Epithelial cell of proximal tubule (primary cell): Measurements from ENCODE around the gene GJA10. TPM values are rescaled to one million over a fixed set of nuclear protein-coding genes. Genes with fewer than 3 reads are reported as not detected.

Experiments used
- DNase-seq: peaks from one replicate; pipeline ENCODE4 v3.0.0-alpha.2; 2011; ENCODE audit warnings: low read depth
- H3K4me3 ChIP-seq: 2 replicates; pipeline ENCODE4 v1.5.1; 2011; ENCODE audit warnings: low read depth, mild to moderate bottlenecking, low read length
- CTCF ChIP-seq: conservative IDR thresholded peaks from 2 replicates; pipeline ENCODE4 v1.5.1; 2012; ENCODE audit warnings: low read depth, mild to moderate bottlenecking, low read length
- total RNA-seq: library from RNA; depleted of rRNA; stranded (reverse); fragments of >200 nt; gene quantifications from 2 replicates; pipeline ENCODE4 v1.2.3, GENCODE V29; 2015

GJA10 gene
- total RNA-seq, 1 donor from 2014 or later = not detected

GRCh38 chr6:89938014-89938413 lies 43.7 kb downstream of the GJA10 start:
- no peak for DNase-seq
- no peak overlapping the region for H3K4me3 ChIP-seq
- no peak for TF ChIP-seq CTCF

- no peak for TF ChIP-seq CTCF
- DNase-seq = no peak
Measured at GRCh38 chr6:89939144-89939543, 44.9 kb downstream of the GJA10 start.

GRCh38 chr6:89940225-89941027 lies 46.2 kb downstream of the GJA10 start:
- no peak for DNase-seq
- H3K4me3 ChIP-seq = no peak overlapping the region
- TF ChIP-seq CTCF = peak; percentile 83

More at GRCh38 chr6:89939144-89939543, 44.9 kb downstream of the GJA10 start:
- no peak overlapping the region for H3K4me3 ChIP-seq

- H3K4me3 ChIP-seq = no peak overlapping the region
- TF ChIP-seq CTCF = no peak
- no peak for DNase-seq
Measured at GRCh38 chr6:89941031-89941762, 46.9 kb downstream of the GJA10 start.

GRCh38 chr6:89941763-89942497 lies 47.7 kb downstream of the GJA10 start:
- TF ChIP-seq CTCF = no peak

GRCh38 chr6:89942601-89943000 lies 48.3 kb downstream of the GJA10 start:
- no peak for TF ChIP-seq CTCF
- no peak for DNase-seq

More at GRCh38 chr6:89941763-89942497, 47.7 kb downstream of the GJA10 start:
- H3K4me3 ChIP-seq = no peak overlapping the region
- no peak for DNase-seq

More at GRCh38 chr6:89942601-89943000, 48.3 kb downstream of the GJA10 start:
- no peak overlapping the region for H3K4me3 ChIP-seq
